SIG-M5 (cell line): ENCODE results near the gene ATR.
"Not testable (repeated sequence)": the region's sequence is repeated elsewhere in the genome, so short reads cannot be mapped to it uniquely, and the experiment has no call there.

Experiments
- DNase-seq: peaks from one replicate; lab custom pipeline; 2025; lab: John Stamatoyannopoulos, UW

The ATR gene

DNA sequence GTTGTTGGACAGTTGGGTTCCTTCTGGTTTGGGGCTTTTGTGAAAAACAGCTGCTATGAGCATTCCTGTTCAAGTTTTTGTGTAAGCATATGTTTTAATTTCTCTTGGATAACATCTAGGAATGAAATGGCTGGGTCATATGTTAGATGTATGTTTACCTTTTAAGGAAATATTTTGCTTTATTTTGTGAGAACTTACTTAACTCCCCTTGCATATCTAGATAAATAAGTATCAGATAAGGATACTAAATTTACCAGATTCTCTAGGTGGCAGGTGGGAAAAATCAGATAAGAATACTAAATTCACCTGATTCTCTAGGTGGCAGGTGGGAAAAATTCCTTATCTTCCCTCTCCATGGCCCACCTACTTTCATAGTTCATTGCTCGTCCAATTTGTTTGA, 16.6 kb upstream of the ATR start:
- DNase-seq: no peak

DNA sequence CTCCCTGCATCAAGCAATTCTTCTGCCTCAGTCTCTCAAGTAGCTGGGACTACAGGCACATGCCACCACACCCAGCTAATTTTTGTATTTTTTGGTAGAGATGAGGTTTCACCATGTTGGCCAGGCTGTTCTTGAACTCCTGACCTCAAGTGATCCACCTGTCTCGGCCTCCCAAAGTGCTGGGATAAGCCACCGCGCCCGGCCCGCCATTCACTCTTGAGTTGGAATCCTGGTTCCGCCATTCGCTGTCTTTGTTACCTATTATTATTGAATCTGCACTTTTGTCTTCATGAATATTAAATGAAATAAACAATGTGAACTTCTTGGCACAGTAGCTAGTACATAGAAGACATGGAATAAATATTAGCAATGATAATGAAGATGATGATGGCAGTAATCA, 13.7 kb upstream of the ATR start:
- DNase-seq: not testable (repeated sequence)

DNA sequence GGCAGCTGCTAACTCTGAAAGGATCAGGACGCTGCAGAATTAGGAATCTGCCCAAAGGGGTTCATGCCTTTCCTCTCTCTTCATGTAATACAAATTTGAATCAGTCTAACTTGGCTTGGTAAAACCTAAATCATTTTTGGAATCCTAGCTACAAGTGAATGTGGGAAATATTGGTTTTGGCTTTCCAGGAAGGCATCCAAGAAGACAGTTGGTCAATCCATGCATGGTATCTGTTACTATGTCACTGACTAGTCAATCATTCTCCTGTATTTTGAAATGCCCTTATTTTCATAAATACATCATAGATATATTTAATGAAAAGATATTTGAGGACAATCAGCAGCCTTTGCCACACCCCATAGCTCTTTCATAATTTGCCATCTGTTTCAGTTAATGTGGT, 10.2 kb upstream of the ATR start:
- no peak for DNase-seq

DNA sequence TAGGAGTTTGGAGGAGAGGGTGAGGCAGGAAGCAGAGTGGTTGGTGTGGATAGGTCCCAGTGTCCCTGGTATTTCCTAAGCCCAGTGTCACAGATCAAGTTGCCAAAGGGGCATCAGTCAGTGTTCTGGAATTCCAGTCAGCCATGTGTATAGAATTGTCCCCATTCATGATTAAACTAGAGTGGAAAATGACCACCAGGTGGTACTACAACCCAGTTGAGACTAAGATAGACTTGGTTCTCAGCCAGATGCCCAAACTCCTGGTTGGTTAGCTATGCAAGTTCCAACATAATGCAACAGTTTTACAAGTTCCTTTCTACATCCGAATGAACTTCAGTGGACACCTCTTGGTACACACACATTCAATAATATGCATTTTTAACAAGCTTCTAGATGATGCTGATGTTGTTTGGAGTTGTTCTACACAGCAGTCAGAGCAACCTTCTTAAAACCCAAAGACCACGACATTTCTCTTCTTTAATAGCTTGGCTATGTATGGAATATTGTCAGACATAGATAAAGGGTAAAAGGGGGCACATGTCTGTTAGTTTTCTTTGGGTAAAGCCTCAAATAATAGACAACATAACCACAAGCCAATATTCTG, 8.4 kb upstream of the ATR start:
- DNase-seq: no peak

DNA sequence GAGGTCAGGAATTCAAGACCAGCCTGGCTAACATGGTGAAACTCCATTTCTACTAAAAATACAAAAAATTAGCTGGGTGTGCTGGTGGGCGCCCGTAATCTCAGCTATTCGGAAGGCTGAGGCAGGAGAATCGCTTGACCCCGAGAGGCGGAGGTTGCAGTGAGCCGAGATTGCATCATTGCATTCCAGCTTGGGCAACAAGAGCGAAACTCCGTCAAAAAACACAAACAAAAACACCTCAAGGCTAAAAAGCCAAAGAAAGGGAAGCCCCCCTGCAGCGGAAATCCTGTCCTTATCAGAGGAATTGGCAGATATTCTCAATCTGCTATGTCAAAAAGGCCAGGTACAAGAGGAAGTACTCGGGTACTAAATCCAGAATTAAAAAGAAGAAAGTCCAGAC, 2.5 kb upstream of the ATR start:
- not testable (repeated sequence) for DNase-seq

DNA sequence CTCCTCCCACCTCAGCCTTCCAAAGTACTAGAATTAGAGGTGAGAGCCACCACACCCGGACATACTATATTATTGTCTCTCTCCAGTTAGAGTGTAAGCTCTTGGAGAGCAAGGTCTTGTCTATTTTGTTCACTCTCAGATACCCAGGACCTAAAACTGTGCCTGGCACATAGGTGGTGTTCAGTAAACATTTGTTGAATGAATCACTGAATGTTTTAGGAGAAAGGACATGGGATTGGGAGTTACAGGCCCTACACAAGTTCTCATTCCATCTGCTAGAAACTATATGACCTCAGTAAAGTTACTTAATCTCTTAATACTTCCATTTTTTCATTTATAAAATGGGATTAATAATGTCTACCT, 1.5 kb upstream of the ATR start:
- no peak for DNase-seq

DNA sequence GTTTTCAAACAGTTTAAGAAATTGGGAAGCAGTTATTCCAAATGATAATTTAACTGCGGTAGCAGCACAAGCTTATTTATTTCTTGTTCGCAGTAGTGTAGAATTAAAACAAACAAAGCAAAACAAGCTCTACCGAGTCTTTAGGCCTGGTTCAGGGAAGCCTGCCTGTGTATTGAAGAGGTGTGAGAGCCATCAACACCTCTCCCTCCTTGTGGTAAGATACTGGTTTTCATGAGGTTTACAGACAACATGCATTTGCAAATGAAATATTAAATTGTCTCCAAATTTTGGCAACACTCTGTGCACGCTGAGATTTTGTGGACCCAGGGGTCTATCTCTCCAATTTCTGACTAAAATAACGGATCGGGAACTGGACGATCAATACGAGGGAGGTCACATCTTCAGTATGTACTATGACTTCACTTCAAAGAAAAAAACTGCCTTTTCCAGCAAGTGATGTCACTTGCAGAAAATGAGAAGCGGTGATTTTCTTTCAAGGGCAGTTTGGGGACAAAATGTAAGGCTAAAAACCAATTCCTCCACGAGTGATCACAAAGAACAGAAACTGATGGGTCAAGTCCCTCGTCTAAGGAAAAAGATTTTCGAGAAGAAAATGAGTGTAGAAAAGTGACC, 721 bp downstream of the ATR start:
- DNase-seq: no peak

DNA sequence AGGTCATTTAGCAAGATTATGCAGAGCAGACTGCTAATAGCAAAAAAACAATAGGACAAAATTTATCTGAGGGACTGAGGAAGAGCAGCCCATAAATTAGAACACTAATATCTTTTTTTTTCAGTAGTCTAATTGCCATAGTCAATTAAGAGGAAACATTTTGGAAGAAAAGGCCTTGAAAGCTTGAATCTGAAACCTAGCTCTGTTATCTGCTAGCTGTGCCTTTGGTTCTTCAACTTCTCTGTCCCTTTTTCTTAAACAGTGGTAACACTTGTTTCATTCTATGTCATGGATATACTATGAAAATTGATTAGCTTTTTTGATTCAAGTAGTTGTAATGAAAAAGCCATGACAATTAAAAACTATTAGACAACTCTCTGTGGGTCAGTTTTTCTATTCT, 1.7 kb downstream of the ATR start:
- DNase-seq: no peak

DNA sequence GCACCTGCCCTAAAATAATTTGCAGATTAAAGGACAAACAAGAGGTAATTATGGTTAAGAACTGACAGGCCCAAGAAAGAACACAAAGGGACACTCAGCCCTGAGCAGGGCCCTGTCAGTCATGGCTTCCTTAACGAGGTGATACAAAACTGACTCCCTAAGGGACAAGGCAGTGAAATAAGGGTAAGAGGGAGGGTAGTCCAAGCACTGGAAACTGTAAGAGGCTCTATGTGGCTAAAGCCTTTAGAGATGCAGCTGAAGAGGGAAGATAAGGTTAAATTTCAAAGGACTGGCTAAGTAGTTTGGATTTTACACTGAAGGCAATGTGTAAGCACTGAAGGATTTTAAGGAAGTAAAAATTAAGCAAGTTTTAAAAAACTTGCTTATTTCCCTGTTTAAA, 3.9 kb downstream of the ATR start:
- DNase-seq: no peak

DNA sequence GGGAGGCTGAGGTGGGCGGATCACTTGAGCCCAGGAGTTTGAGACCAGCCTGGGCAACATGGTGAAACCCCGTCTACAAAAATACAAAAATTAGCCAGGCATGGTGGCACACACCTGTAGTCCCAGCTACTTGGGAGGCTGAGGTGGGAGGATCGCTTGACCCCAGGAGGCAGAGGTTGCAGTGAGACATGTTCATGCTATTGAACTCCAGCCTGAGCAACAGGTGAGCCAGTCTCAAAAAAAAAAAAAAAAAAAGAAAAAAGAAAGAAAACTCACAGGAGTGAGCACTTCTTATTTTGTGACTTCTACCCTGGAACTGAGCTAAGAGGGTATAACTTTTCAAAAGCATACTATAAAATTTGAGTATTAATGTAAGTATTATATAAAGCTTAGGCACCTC, 4.3 kb downstream of the ATR start:
- DNase-seq: not testable (repeated sequence)

DNA sequence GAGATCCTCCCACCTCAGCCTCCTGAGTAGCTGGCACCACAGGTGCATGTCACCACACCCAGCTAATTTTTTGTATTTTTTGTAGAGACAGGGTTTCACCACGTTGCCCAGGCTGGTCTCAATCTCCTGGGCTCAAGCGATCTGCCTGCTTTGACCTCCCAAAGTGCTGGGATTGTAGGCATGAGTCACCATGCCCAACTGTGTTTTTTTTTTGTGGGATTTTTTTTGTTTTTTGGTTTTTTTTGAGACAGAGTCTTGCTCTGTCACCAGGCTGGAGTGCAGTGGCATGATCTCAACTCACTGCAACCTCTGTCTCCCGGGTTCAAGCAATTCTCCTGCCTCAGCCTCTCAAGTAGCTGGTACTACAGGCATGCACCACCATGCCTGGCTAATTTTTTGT, 9.1 kb downstream of the ATR start:
- DNase-seq: not testable (repeated sequence)

DNA sequence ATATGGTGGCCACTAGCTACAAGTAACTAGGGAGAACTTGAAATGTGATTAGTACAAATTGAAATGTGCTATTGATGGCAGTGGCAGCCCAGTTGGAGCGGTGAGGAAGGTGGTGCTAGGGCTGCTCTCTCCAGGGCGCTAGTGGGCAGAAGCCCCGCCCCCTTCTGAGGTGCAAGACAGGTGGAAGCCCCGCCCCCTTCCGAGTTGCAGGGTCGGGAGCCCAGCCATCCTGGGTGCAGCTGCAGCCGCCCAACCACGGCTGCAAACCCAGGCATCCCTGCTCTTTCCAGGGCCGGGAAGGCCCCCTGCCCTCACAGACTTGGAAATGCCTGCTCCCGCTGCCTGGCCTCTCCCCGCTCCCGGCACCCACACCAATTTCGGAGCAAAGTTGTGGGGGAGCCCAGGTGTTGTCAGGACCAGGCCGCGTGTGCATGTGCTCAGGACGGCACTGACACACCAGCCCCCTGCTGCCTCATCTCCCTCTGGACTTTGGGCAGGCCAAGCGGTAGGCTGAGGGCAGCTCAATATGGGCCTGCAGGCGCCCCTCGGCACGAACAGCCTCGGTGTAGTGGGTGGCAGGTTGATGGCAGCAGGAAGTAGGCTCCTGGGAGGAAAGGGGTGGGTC, 10.0 kb downstream of the ATR start:
- no peak for DNase-seq

DNA sequence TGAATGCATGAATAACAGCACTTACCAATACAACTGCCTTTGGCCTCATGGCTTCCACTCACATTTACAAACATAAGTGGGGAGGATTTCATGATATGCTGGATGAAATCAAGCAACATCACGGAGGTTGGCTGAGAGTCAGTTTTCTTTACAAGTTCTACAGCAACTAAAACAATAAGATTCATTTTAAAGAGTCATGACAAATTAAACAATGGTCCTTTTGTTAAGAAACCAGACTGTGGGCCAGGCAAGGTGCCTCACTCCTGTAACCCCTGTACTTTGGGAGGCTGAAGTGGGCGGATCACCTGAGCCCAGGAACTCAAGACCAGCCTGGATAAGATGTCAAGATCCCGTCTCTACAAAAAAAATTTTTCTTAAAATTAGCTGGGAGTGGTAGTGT, 12.4 kb downstream of the ATR start:
- DNase-seq: no peak

DNA sequence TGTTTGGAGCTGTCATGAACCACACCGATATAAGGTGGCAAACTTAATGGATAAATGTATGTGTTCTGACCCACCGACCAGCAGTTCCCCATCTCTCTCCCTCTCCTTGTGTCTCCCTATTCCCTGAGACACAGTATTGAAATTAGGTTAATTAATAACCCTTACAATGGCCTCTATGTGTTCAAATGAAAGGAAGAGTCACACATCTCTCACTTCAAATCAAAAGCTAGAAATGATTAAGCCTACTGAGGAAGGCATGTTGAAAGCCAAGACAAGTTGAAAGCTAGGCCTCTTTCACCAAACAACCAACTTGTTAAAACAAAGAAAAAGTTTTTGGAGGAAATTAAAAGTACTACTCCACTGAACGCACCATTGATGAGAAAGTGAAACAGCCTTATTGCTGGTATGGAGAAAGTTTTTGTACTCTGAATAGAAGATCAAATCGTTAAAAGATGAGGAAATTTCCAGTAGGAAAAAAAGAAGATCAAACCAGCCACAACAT, 15.0 kb downstream of the ATR start:
- DNase-seq: no peak

DNA sequence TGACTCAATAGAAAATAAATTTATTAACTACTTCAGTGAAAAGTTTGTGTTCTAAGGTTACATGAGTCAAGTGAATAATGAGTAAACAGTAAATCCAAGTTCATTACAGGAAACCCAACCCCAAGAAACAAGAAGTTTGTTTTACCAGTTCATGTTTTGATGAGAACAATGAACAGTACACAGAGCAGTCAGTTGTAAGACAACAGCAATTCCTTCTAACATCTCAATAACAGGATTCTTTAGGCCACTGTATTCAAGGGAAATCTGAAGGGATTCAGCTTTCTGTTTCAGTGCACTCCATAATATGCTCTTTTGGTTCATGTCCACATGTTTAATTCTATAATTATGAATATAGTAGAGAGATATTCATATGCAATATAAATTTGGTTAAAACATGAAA, 18.4 kb downstream of the ATR start:
- no peak for DNase-seq

DNA sequence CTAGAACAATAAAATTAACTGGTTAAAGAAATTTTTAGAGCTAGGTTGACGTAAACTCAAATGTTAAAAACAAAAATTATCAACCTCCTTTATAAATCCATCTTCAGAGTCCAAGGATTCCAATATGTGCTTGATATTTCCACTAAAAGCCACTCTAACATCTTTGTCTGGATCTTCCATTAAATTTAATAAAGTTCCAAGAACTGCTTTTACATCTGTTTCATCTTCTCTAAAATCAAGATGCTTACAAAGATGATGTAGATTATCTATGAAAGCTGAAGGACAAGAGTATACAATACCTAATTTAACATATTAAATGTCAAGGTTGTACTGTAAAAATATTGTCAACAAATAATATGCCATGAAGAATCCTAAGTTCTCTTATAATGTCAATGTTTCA, 24.8 kb downstream of the ATR start:
- DNase-seq: no peak

DNA sequence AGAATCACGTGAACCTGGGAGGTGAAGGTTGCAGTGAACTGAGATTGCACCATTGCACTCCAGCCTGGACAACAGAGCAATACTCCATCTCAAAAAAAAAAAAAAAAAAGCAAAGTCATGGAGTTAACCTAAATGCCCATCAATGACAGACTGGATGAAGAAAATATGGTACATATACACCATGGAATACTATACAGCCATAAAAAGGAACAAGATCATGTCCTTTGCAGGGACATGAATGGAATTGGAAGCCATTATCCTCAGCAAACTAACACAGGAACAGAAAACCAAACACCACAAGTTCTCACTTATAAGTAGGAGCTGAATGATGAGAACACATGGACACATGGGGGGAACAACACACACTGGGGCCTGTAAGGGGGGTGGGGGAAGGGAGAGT, 26.0 kb downstream of the ATR start:
- not testable (repeated sequence) for DNase-seq

DNA sequence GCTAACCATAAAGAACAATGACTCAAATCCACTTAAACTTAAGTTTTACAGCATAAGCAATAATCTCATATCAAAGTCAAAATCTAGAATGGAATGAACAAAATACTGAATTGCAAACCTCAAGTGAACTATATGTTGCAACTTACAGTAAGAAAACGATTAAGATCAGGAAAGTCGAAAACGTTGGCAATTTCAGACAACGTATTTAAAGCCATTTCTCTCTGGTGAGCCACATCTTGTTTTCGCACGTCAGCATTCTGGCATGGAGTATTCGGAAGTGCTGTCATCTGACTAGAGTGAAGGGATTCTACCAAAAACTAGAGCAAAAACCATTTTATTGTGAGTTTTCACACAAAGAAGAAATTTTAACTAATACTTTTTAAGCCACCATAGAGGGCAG, 28.5 kb downstream of the ATR start:
- DNase-seq: no peak

DNA sequence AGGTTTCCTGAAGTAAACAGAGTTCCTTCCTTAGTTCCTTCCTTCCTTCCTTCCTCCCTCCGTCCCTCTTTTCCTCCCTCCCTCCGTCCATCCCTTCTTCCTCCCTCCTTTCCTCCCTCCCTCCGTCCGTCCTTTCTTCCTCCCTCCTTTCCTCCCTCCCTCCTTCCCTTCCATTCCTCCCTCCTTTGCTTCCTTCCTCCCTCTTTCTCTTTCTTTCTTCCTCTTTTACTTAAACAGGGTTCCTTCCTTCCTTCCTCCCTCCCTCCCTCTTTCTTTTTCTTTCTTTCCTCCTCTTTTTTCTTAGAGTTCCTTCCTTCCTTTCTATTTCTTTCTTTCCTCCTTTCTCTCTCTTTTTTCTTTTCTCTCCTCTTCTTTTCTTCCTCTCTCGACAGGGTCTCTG, 35.2 kb downstream of the ATR start:
- DNase-seq: no peak

DNA sequence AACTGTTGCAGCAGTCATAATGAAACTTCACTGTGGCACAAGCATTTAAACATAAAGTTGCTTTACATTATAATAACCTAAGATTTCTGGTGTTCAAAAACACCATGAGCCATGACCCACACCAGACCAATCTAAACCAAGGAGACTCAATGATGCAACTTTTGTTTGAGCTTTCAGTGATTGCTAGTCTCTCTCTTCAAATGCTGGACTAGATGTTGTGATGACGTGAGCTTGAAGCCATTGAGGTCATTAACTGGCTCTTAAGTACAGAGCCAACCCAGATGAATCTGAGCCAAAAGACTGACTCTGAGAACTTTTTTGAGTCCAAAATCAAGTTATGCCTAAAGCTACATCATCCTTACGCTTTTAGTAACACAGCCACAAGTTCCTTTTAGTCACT, 36.5 kb downstream of the ATR start:
- DNase-seq: no peak

DNA sequence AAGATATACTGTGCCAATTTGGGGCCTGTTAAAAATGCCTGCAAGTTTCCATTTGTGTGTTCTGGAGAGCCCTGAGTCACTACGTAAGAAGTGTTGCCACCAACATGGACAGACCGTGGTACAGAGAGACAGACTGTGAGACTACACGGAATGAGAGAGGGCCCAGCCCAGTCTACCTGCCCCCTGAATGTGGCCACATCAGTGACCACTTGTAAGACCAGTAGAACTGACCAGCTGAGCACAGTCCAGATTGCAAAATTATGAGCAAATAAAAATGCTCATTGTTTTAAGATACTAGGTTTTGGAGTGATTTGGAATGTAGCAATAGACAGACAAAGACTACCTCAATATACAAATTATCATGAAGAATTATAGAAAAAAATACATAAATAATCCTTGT, 42.0 kb downstream of the ATR start:
- no peak for DNase-seq

DNA sequence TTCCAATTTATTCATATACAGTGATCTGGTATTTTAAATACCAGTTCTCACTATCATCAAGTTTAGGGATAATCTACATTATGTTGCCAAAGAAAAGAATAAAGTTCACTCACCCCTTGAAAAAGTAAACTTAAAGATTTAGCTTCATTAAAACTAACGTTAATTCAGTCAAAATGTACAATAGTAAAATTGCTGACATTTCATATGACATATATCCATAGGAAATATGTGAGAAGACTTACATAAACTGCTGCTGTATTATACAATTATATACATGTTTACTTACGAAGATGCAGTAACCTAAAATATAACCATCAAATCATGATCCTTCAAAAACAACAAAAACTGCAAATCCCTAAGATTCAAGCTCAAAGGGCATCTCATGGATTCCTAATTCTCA, 44.0 kb downstream of the ATR start:
- no peak for DNase-seq

DNA sequence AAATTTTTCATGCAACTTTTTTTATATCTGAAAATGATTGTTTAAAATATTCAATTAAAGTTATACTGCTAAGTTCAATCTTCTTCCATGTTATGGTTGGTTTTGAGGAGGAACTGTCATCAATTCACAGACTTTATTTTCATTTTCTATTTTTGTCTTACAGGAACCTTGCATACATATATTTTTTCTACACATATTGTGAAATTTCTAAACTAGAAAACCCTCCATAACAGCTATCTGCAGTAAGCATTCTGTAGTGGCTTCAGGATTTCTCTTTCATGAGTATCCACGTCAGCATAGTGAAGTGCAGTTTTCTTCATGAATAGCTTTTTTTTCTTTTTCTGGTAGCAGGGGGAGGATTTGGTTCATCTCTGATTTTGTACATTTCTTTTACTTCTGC, 48.2 kb downstream of the ATR start:
- DNase-seq: no peak
